SK-N-SH (cell line): Measurements from ENCODE around the gene PWWP2B. TPM values are rescaled to one million over a fixed set of nuclear protein-coding genes. Genes with fewer than 3 reads are reported as not detected.

Experiments
- CTCF ChIA-PET: fragments of 300-600, 350-600 bp; formaldehyde crosslinking; extraction: SDS; loops from one replicate; lab custom pipeline; 2021; lab: Yijun Ruan, JAX
- POLR2A ChIA-PET: fragments of 350-600 bp; sonication (Branson Sonifier 250); formaldehyde crosslinking; extraction: SDS; loops from one replicate; lab custom pipeline; 2020; ENCODE audit warnings: antibody characterized with exemption, inconsistent platforms; lab: Yijun Ruan, JAX
- DNase-seq: peaks from one replicate; pipeline ENCODE4 v3.0.0; 2012
- H2AFZ ChIP-seq: fragments of 200-600 bp; sonication (generic); 2 replicates; pipeline ENCODE4 v1.8.1; 2016; ENCODE audit warnings: antibody characterized with exemption, mild to moderate bottlenecking, low read depth
- H3F3A ChIP-seq: fragments of 200-600 bp; sonication (generic); replicated peaks from 2 replicates; pipeline ENCODE3; 2016; ENCODE audit warnings: antibody characterized with exemption, mild to moderate bottlenecking; ENCODE audit not compliant: insufficient read depth
- H3K27ac ChIP-seq, 2 experiments: fragments of 200-500 bp in 1 of 2; fragments of 200-600 bp in 1 of 2; sonication (Bioruptor generic) in 1 of 2; sonication (generic), shearing (Covaris generic) in 1 of 2; 2 replicates each; pipeline versions ENCODE4 v1.5.1 to v1.6.1; 2014 to 2016; ENCODE audit warnings: low read depth in 2 of 2, inconsistent platforms in 1 of 2, low read length in 1 of 2, mild to moderate bottlenecking in 1 of 2, mixed read lengths in 1 of 2
- H3K27me3 ChIP-seq: fragments of 200-600 bp; sonication (generic), shearing (Covaris generic); 2 replicates; pipeline ENCODE4 v1.6.1; 2016; ENCODE audit warnings: mixed run types; ENCODE audit not compliant: insufficient read depth
- H3K36me3 ChIP-seq, 2 experiments: fragments of 200-500 bp in 1 of 2; fragments of 200-600 bp in 1 of 2; sonication (Bioruptor generic) in 1 of 2; sonication (generic) in 1 of 2; replicated peaks in 1 of 2; 2 replicates each; pipeline versions ENCODE3 to v1.5.1; 2014 to 2016; ENCODE audit warnings: low read length in 1 of 2, mild to moderate bottlenecking in 1 of 2; ENCODE audit not compliant: insufficient read depth in 2 of 2, control insufficient read depth in 1 of 2
- H3K4me1 ChIP-seq, 2 experiments: fragments of 200-500 bp in 1 of 2; fragments of 200-600 bp in 1 of 2; sonication (Bioruptor generic) in 1 of 2; sonication (generic), shearing (Covaris generic) in 1 of 2; 2 replicates each; pipeline versions ENCODE4 v1.5.1 to v1.6.1; 2014 to 2016; ENCODE audit warnings: low read depth in 1 of 2, low read length in 1 of 2, mixed run types in 1 of 2; ENCODE audit not compliant: insufficient read depth in 2 of 2, control insufficient read depth in 1 of 2
- H3K4me2 ChIP-seq: fragments of 200-600 bp; sonication (generic), shearing (Covaris generic); 2 replicates; pipeline ENCODE4 v1.6.1; 2017; ENCODE audit warnings: mixed run types
- H3K4me3 ChIP-seq, 2 experiments: fragments of 200-500 bp in 1 of 2; fragments of 200-600 bp in 1 of 2; sonication (Bioruptor generic) in 1 of 2; sonication (generic), shearing (Covaris generic) in 1 of 2; 2 replicates each; pipeline versions ENCODE4 v1.5.1 to v1.8.1; 2014 to 2016; ENCODE audit warnings: low read depth in 2 of 2, inconsistent platforms in 1 of 2, low read length in 1 of 2, mild to moderate bottlenecking in 1 of 2, mixed read lengths in 1 of 2, moderate library complexity in 1 of 2
- H3K79me2 ChIP-seq: fragments of 200-600 bp; sonication (generic); 2 replicates; pipeline ENCODE4 v1.8.1; 2017; ENCODE audit warnings: mild to moderate bottlenecking; ENCODE audit not compliant: insufficient read depth
- H3K9ac ChIP-seq: fragments of 200-600 bp; sonication (generic); 2 replicates; pipeline ENCODE4 v1.6.1; 2017; ENCODE audit warnings: mixed run types
- H3K9me2 ChIP-seq: fragments of 200-600 bp; sonication (generic); 2 replicates; pipeline ENCODE4 v1.6.1; 2017; ENCODE audit warnings: mixed run types
- H3K9me3 ChIP-seq: fragments of 200-600 bp; sonication (generic); 2 replicates; pipeline ENCODE4 v1.6.1; 2017; ENCODE audit warnings: mixed run types, mild to moderate bottlenecking, moderate library complexity
- H4K20me1 ChIP-seq: fragments of 200-600 bp; sonication (generic); 2 replicates; pipeline ENCODE4 v1.6.1; 2017; ENCODE audit warnings: mild to moderate bottlenecking, mixed run types; ENCODE audit not compliant: insufficient read depth
- CHD2 ChIP-seq: fragments of 150-350 bp; IDR thresholded peaks from 2 replicates; pipeline ENCODE4 v1.6.1; 2018; ENCODE audit warnings: low read length; ENCODE audit not compliant: partially characterized antibody
- EP300 ChIP-seq, 2 experiments: IDR thresholded peaks; 2 replicates each; pipeline versions ENCODE4 v1.4.0 to v1.6.1; 2012; ENCODE audit warnings: borderline replicate concordance in 1 of 2, low read depth in 1 of 2, low read length in 1 of 2
- EZH2phosphoT487 ChIP-seq: fragments of 200-600 bp; sonication (generic); IDR thresholded peaks from 2 replicates; pipeline ENCODE4 v1.6.1; 2017; ENCODE audit warnings: low read depth, mixed run types, mild to moderate bottlenecking, antibody characterized with exemption, moderate library complexity, borderline replicate concordance
- GABPA ChIP-seq: IDR thresholded peaks from 2 replicates; pipeline ENCODE4 v1.4.0; 2012; ENCODE audit warnings: low read depth, mild to moderate bottlenecking
- MXI1 ChIP-seq: IDR thresholded peaks from 2 replicates; pipeline ENCODE4 v1.6.1; 2012; ENCODE audit warnings: mild to moderate bottlenecking, low read depth, low read length, improper control_type of control experiment
- NFIC ChIP-seq: IDR thresholded peaks from 2 replicates; pipeline ENCODE4 v1.4.0; 2012; ENCODE audit warnings: borderline replicate concordance
- PBX3 ChIP-seq: IDR thresholded peaks from 2 replicates; pipeline ENCODE4; 2012
- POLR2AphosphoS5 ChIP-seq: IDR thresholded peaks from 2 replicates; pipeline ENCODE4 v1.6.1; 2012; ENCODE audit warnings: low read depth, low read length
- RCOR1 ChIP-seq: fragments of 150-350 bp; IDR thresholded peaks from 2 replicates; pipeline ENCODE4 v1.6.1; 2017; ENCODE audit warnings: antibody characterized with exemption, low read length
- RFX5 ChIP-seq: IDR thresholded peaks from 2 replicates; pipeline ENCODE4 v1.6.1; 2012; ENCODE audit warnings: mild to moderate bottlenecking, improper control_type of control experiment, low read length
- SIN3A ChIP-seq: IDR thresholded peaks from 2 replicates; pipeline ENCODE4 v1.6.1; 2012; ENCODE audit warnings: low read depth, mild to moderate bottlenecking, low read length, moderate library complexity, borderline replicate concordance
- TAF1 ChIP-seq: IDR thresholded peaks from 2 replicates; pipeline ENCODE4 v1.6.1; 2012; ENCODE audit warnings: low read depth, mild to moderate bottlenecking, low read length, moderate library complexity, borderline replicate concordance
- TCF12 ChIP-seq: IDR thresholded peaks from 2 replicates; pipeline ENCODE4 v1.4.0; 2012
- TEAD4 ChIP-seq: IDR thresholded peaks from 2 replicates; pipeline ENCODE4 v1.4.0; 2012; ENCODE audit warnings: mild to moderate bottlenecking, borderline replicate concordance; ENCODE audit not compliant: insufficient read depth
- WGBS: methylation state at CpG from one replicate; pipeline ENCODE4 v1.1.6; 2017; ENCODE audit warnings: low lambda C conversion rate; 5-methylcytosine and 5-hydroxymethylcytosine counted together
- polyA plus RNA-seq, 3 experiments: library from polyadenylated mRNA; depleted of rRNA; stranded (reverse); fragments of >200 nt; gene quantifications; 2 replicates each; pipeline ENCODE4 v1.2.3, GENCODE V29; 2012
- TF ChIP-seq, protein P1 (sequence below): fragments of 150-350 bp; IDR thresholded peaks from 2 replicates; pipeline ENCODE4 v1.6.1; 2016; ENCODE audit warnings: mild to moderate bottlenecking, low read depth, low read length
- TF ChIP-seq, protein P2 (sequence below): IDR thresholded peaks from 2 replicates; pipeline ENCODE4 v1.6.1; 2012; ENCODE audit warnings: mild to moderate bottlenecking, low read depth, low read length, moderate library complexity
- TF ChIP-seq, protein P3 (sequence below): IDR thresholded peaks from 2 replicates; pipeline ENCODE4 v1.4.0; 2012; ENCODE audit warnings: low read depth, borderline replicate concordance
- TF ChIP-seq, protein P4 (sequence below): fragments of 150-350 bp; IDR thresholded peaks from 2 replicates; pipeline ENCODE4 v1.6.1; 2017; ENCODE audit warnings: antibody characterized with exemption, low read length, low read depth, borderline replicate concordance
- TF ChIP-seq, protein P5 (sequence below): IDR thresholded peaks from 2 replicates; pipeline ENCODE4 v1.4.0; 2012; ENCODE audit warnings: low read depth
- TF ChIP-seq, protein P6 (sequence below): IDR thresholded peaks from 2 replicates; pipeline ENCODE4 v1.4.0; 2012; ENCODE audit warnings: low read depth, borderline replicate concordance

The PWWP2B gene
- polyA plus RNA-seq, 1 of the 3 experiments (the other 2 are of a cell fraction) = 2.4 TPM

DNA sequence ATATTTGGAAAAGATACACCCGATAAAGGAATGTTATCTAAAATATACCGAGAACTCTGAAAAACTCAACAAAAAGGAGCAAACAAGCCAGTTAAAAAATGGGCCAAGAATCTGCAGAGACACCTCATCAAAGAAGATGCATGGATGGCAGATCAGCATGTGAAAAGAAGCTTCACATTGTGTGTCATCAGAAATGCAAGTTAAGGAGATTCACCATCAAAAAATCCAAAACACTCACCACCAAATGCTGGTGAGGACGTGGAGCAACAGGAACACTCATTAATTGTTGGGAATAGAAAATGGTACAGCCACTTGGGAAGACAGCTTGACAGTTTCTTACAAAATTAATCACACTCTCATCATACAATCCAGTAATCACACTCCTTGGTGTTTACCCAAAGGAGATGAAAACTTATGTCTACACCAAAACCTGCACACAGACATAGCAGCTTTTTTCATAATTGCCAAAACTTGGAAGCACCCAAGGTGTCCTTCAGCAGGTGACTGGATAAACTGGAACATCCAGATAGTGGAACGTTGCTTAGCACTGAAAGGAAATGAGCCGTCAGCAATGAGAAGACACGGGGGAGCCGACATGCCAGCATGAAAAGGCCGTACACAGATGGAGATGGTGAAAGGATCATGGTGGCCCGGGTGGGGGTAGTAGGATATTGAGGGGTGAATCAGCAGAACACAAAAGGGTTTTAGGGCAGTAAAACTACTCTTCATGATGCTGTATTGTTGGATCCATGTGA is 27.9 kb upstream of the PWWP2B start:
- CTCF ChIA-PET = interaction anchor here (1.3 kb wide), 1 partner anchor 18 kb away, joined by 3 read pairs; no protein-coding TSS in a partner anchor

More for the DNA sequence above, 27.9 kb upstream of the PWWP2B start:
- no peak overlapping the region for H3K4me3 ChIP-seq
- H3K27ac ChIP-seq = no peak overlapping the region; a peak in 1 of 4 replicates
- H4K20me1 ChIP-seq = no peaks in the 10 kb centered on the region
- POLR2A ChIA-PET = no interaction called here
- no peaks in the 10 kb centered on the region for H3F3A ChIP-seq
- TF ChIP-seq TEAD4 = no peak
- no peak for TF ChIP-seq EP300 (IDR thresholded peaks at IDR 0.05; ENCODE audit: borderline replicate concordance in 1 of 2, low read depth in 1 of 2, low read length in 1 of 2)
- no peak for TF ChIP-seq EZH2phosphoT487
- TF ChIP-seq, protein P1, sequence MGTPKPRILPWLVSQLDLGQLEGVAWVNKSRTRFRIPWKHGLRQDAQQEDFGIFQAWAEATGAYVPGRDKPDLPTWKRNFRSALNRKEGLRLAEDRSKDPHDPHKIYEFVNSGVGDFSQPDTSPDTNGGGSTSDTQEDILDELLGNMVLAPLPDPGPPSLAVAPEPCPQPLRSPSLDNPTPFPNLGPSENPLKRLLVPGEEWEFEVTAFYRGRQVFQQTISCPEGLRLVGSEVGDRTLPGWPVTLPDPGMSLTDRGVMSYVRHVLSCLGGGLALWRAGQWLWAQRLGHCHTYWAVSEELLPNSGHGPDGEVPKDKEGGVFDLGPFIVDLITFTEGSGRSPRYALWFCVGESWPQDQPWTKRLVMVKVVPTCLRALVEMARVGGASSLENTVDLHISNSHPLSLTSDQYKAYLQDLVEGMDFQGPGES = no peak
- TF ChIP-seq, protein P2, sequence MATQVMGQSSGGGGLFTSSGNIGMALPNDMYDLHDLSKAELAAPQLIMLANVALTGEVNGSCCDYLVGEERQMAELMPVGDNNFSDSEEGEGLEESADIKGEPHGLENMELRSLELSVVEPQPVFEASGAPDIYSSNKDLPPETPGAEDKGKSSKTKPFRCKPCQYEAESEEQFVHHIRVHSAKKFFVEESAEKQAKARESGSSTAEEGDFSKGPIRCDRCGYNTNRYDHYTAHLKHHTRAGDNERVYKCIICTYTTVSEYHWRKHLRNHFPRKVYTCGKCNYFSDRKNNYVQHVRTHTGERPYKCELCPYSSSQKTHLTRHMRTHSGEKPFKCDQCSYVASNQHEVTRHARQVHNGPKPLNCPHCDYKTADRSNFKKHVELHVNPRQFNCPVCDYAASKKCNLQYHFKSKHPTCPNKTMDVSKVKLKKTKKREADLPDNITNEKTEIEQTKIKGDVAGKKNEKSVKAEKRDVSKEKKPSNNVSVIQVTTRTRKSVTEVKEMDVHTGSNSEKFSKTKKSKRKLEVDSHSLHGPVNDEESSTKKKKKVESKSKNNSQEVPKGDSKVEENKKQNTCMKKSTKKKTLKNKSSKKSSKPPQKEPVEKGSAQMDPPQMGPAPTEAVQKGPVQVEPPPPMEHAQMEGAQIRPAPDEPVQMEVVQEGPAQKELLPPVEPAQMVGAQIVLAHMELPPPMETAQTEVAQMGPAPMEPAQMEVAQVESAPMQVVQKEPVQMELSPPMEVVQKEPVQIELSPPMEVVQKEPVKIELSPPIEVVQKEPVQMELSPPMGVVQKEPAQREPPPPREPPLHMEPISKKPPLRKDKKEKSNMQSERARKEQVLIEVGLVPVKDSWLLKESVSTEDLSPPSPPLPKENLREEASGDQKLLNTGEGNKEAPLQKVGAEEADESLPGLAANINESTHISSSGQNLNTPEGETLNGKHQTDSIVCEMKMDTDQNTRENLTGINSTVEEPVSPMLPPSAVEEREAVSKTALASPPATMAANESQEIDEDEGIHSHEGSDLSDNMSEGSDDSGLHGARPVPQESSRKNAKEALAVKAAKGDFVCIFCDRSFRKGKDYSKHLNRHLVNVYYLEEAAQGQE = no peak
- TF ChIP-seq MXI1 = no peak
- TF ChIP-seq RFX5 = no peak
- no peak for TF ChIP-seq TCF12
- TF ChIP-seq, protein P3, sequence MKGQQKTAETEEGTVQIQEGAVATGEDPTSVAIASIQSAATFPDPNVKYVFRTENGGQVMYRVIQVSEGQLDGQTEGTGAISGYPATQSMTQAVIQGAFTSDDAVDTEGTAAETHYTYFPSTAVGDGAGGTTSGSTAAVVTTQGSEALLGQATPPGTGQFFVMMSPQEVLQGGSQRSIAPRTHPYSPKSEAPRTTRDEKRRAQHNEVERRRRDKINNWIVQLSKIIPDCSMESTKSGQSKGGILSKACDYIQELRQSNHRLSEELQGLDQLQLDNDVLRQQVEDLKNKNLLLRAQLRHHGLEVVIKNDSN = no peak
- no peak for TF ChIP-seq CHD2
- no peak for TF ChIP-seq SIN3A
- no peak for TF ChIP-seq POLR2AphosphoS5
- no peak for TF ChIP-seq NFIC
- TF ChIP-seq GABPA = no peak
- no peak for TF ChIP-seq TAF1
- TF ChIP-seq, protein P4, sequence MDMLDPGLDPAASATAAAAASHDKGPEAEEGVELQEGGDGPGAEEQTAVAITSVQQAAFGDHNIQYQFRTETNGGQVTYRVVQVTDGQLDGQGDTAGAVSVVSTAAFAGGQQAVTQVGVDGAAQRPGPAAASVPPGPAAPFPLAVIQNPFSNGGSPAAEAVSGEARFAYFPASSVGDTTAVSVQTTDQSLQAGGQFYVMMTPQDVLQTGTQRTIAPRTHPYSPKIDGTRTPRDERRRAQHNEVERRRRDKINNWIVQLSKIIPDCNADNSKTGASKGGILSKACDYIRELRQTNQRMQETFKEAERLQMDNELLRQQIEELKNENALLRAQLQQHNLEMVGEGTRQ = no peak
- TF ChIP-seq, protein P5, sequence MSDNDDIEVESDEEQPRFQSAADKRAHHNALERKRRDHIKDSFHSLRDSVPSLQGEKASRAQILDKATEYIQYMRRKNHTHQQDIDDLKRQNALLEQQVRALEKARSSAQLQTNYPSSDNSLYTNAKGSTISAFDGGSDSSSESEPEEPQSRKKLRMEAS = no peak
- TF ChIP-seq, protein P6, sequence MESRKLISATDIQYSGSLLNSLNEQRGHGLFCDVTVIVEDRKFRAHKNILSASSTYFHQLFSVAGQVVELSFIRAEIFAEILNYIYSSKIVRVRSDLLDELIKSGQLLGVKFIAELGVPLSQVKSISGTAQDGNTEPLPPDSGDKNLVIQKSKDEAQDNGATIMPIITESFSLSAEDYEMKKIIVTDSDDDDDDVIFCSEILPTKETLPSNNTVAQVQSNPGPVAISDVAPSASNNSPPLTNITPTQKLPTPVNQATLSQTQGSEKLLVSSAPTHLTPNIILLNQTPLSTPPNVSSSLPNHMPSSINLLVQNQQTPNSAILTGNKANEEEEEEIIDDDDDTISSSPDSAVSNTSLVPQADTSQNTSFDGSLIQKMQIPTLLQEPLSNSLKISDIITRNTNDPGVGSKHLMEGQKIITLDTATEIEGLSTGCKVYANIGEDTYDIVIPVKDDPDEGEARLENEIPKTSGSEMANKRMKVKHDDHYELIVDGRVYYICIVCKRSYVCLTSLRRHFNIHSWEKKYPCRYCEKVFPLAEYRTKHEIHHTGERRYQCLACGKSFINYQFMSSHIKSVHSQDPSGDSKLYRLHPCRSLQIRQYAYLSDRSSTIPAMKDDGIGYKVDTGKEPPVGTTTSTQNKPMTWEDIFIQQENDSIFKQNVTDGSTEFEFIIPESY = no peak
- no peak for TF ChIP-seq PBX3
- no peak for TF ChIP-seq RCOR1
- H3K4me1 ChIP-seq = no peaks in the 10 kb centered on the region
- no peak overlapping the region for H3K4me2 ChIP-seq
- no peaks in the 10 kb centered on the region for H3K27me3 ChIP-seq
- H3K9ac ChIP-seq = no peak overlapping the region
- WGBS = 73% methylated on average over 9 of the region's 9 CpGs
- no peaks in the 10 kb centered on the region for H3K9me3 ChIP-seq
- H3K36me3 ChIP-seq = peaks cover 6 to 31% of the 10 kb centered on the region in 2 experiments
- H3K9me2 ChIP-seq = no peaks in the 10 kb centered on the region
- no peak overlapping the region for H2AFZ ChIP-seq
- no peak for DNase-seq
- no peaks in the 10 kb centered on the region for H3K79me2 ChIP-seq
